ENCODE data around the gene AGBL1. TPM values are rescaled to one million over a fixed set of nuclear protein-coding genes. Genes with fewer than 3 reads are reported as not detected.

The AGBL1 gene
- total and polyA plus RNA-seq, 2 experiments from 2014 or later: 0.03 TPM; not detected in 1

DNA sequence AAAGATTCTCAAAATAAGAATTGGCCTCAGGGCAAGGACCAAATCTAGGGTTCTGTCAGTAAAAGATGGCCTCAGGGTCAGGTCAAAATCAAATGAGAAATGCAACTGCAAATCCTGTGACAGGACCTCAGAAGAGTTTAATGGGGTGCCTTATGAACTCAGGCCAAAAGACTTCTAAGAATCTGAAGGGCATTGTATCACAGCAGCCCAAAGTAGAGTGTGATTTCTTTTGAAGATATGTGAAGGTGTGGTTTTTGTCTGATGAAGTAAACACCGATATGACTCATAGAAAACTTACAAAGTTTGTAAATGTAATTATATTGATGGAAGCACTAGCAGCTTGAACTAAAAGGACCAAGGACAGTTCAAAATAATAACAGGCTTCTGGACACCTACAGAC lies 966.1 kb downstream of the AGBL1 start:
- TF ChIP-seq ZNF114 (CRISPR knock-in tag; IDR thresholded peaks at IDR 0.05) (no peak), EZH2phosphoT487 (IDR thresholded peaks at IDR 0.05; ENCODE audit: unreplicated experiment) (no peak), ZNF331 (CRISPR knock-in tag; IDR thresholded peaks at IDR 0.05; ENCODE audit: low read depth) (no peak), CREB1 (CRISPR knock-in tag; IDR thresholded peaks at IDR 0.05; ENCODE audit: low read depth) (no peak), NANOG (IDR thresholded peaks at IDR 0.05; ENCODE audit: borderline replicate concordance) (no peak), EZH2 (IDR thresholded peaks at IDR 0.05; ENCODE audit: low read depth, unreplicated experiment) (no peak), POLR2AphosphoS5 (IDR thresholded peaks at IDR 0.05; ENCODE audit: low read depth) (no peak), JUNB (IDR thresholded peaks at IDR 0.05; ENCODE audit: unreplicated experiment) (no peak), STAT1 (IDR thresholded peaks at IDR 0.05; ENCODE audit: unreplicated experiment) (no peak)
- TF ChIP-seq, protein P1, sequence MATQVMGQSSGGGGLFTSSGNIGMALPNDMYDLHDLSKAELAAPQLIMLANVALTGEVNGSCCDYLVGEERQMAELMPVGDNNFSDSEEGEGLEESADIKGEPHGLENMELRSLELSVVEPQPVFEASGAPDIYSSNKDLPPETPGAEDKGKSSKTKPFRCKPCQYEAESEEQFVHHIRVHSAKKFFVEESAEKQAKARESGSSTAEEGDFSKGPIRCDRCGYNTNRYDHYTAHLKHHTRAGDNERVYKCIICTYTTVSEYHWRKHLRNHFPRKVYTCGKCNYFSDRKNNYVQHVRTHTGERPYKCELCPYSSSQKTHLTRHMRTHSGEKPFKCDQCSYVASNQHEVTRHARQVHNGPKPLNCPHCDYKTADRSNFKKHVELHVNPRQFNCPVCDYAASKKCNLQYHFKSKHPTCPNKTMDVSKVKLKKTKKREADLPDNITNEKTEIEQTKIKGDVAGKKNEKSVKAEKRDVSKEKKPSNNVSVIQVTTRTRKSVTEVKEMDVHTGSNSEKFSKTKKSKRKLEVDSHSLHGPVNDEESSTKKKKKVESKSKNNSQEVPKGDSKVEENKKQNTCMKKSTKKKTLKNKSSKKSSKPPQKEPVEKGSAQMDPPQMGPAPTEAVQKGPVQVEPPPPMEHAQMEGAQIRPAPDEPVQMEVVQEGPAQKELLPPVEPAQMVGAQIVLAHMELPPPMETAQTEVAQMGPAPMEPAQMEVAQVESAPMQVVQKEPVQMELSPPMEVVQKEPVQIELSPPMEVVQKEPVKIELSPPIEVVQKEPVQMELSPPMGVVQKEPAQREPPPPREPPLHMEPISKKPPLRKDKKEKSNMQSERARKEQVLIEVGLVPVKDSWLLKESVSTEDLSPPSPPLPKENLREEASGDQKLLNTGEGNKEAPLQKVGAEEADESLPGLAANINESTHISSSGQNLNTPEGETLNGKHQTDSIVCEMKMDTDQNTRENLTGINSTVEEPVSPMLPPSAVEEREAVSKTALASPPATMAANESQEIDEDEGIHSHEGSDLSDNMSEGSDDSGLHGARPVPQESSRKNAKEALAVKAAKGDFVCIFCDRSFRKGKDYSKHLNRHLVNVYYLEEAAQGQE (IDR thresholded peaks at IDR 0.05; ENCODE audit: unreplicated experiment): no peak
- TF ChIP-seq, protein P2, sequence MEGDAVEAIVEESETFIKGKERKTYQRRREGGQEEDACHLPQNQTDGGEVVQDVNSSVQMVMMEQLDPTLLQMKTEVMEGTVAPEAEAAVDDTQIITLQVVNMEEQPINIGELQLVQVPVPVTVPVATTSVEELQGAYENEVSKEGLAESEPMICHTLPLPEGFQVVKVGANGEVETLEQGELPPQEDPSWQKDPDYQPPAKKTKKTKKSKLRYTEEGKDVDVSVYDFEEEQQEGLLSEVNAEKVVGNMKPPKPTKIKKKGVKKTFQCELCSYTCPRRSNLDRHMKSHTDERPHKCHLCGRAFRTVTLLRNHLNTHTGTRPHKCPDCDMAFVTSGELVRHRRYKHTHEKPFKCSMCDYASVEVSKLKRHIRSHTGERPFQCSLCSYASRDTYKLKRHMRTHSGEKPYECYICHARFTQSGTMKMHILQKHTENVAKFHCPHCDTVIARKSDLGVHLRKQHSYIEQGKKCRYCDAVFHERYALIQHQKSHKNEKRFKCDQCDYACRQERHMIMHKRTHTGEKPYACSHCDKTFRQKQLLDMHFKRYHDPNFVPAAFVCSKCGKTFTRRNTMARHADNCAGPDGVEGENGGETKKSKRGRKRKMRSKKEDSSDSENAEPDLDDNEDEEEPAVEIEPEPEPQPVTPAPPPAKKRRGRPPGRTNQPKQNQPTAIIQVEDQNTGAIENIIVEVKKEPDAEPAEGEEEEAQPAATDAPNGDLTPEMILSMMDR (conservative IDR thresholded peaks at IDR 0.05; ENCODE audit: low read depth in 2 of 2): no peak
- TF ChIP-seq, protein P3, sequence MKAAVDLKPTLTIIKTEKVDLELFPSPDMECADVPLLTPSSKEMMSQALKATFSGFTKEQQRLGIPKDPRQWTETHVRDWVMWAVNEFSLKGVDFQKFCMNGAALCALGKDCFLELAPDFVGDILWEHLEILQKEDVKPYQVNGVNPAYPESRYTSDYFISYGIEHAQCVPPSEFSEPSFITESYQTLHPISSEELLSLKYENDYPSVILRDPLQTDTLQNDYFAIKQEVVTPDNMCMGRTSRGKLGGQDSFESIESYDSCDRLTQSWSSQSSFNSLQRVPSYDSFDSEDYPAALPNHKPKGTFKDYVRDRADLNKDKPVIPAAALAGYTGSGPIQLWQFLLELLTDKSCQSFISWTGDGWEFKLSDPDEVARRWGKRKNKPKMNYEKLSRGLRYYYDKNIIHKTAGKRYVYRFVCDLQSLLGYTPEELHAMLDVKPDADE (IDR thresholded peaks at IDR 0.05): no peak
- TF ChIP-seq, protein P4, sequence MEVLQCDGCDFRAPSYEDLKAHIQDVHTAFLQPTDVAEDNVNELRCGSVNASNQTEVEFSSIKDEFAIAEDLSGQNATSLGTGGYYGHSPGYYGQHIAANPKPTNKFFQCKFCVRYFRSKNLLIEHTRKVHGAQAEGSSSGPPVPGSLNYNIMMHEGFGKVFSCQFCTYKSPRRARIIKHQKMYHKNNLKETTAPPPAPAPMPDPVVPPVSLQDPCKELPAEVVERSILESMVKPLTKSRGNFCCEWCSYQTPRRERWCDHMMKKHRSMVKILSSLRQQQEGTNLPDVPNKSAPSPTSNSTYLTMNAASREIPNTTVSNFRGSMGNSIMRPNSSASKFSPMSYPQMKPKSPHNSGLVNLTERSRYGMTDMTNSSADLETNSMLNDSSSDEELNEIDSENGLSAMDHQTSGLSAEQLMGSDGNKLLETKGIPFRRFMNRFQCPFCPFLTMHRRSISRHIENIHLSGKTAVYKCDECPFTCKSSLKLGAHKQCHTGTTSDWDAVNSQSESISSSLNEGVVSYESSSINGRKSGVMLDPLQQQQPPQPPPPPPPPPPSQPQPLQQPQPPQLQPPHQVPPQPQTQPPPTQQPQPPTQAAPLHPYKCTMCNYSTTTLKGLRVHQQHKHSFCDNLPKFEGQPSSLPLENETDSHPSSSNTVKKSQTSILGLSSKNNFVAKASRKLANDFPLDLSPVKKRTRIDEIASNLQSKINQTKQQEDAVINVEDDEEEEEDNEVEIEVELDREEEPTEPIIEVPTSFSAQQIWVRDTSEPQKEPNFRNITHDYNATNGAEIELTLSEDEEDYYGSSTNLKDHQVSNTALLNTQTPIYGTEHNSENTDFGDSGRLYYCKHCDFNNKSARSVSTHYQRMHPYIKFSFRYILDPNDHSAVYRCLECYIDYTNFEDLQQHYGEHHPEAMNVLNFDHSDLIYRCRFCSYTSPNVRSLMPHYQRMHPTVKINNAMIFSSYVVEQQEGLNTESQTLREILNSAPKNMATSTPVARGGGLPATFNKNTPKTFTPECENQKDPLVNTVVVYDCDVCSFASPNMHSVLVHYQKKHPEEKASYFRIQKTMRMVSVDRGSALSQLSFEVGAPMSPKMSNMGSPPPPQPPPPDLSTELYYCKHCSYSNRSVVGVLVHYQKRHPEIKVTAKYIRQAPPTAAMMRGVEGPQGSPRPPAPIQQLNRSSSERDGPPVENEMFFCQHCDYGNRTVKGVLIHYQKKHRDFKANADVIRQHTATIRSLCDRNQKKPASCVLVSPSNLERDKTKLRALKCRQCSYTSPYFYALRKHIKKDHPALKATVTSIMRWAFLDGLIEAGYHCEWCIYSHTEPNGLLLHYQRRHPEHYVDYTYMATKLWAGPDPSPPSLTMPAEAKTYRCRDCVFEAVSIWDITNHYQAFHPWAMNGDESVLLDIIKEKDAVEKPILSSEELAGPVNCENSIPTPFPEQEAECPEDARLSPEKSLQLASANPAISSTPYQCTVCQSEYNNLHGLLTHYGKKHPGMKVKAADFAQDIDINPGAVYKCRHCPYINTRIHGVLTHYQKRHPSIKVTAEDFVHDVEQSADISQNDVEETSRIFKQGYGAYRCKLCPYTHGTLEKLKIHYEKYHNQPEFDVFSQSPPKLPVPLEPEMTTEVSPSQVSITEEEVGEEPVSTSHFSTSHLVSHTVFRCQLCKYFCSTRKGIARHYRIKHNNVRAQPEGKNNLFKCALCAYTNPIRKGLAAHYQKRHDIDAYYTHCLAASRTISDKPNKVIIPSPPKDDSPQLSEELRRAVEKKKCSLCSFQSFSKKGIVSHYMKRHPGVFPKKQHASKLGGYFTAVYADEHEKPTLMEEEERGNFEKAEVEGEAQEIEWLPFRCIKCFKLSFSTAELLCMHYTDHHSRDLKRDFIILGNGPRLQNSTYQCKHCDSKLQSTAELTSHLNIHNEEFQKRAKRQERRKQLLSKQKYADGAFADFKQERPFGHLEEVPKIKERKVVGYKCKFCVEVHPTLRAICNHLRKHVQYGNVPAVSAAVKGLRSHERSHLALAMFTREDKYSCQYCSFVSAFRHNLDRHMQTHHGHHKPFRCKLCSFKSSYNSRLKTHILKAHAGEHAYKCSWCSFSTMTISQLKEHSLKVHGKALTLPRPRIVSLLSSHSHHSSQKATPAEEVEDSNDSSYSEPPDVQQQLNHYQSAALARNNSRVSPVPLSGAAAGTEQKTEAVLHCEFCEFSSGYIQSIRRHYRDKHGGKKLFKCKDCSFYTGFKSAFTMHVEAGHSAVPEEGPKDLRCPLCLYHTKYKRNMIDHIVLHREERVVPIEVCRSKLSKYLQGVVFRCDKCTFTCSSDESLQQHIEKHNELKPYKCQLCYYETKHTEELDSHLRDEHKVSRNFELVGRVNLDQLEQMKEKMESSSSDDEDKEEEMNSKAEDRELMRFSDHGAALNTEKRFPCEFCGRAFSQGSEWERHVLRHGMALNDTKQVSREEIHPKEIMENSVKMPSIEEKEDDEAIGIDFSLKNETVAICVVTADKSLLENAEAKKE (CRISPR knock-in tag; IDR thresholded peaks at IDR 0.05): no peak
- H3K4me3 Mint-ChIP-seq: no peak overlapping the region
- Histone ChIP-seq H3K9me2 (ENCODE audit: insufficient read depth) (no peaks in the 10 kb centered on the region), H3K4me2 (no peak overlapping the region), H3F3A (replicated peaks; ENCODE audit: low read depth) (no peaks in the 10 kb centered on the region), H3K79me2 (replicated peaks; ENCODE audit: insufficient read depth) (no peaks in the 10 kb centered on the region), H4K20me1 (replicated peaks; ENCODE audit: insufficient read depth) (no peaks in the 10 kb centered on the region), H3K36me3 (ENCODE audit: insufficient read depth) (no peaks in the 10 kb centered on the region), H3K4me1 (ENCODE audit: insufficient read depth) (no peaks in the 10 kb centered on the region), H3K27me3 (ENCODE audit: insufficient read depth) (no peaks in the 10 kb centered on the region), H3K27ac (ENCODE audit: low read depth) (no peak overlapping the region), H2AFZ (no peak overlapping the region), H3K4me3 (no peak overlapping the region)
- no peak overlapping the region for H3K27ac Mint-ChIP-seq
- H3K27me3 Mint-ChIP-seq (ENCODE audit: insufficient read depth, low read depth, poor library complexity): no peaks in the 10 kb centered on the region
- H3K36me3 Mint-ChIP-seq (ENCODE audit: low read depth): no peaks in the 10 kb centered on the region
- no peak for ATAC-seq
- H3K4me1 Mint-ChIP-seq: no peaks in the 10 kb centered on the region
- H3K9me3 Mint-ChIP-seq: no peaks in the 10 kb centered on the region
- no peak for DNase-seq (ENCODE audit: low spot score)

Measured in GM23338 (cell line).